CMK (cell line): Measurements from ENCODE around the gene ABI1.

ENCODE experiments used
- DNase-seq: peaks from one replicate; pipeline ENCODE4 v3.0.0-alpha.2; 2010; ENCODE audit warnings: low read depth

Gene ABI1

DNA sequence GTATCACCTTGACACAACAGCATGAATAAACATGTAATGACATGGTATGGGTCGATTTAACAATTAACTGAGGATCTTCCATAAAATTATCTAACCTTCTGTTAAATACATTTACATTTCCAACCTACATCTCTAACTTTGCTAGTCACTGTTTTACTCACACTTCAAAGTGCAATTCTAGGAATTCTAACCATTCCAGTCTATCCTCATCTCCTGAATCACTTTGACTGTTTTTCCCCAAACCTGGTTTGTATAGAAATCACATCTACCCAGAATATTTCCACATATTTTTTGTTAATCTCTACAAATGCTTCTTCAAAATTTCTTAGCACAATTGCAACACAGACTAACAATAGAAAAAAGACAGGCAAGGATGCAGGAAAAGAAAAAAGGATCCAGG is 6.2 kb downstream of the ABI1 start:
- no peak for DNase-seq

DNA sequence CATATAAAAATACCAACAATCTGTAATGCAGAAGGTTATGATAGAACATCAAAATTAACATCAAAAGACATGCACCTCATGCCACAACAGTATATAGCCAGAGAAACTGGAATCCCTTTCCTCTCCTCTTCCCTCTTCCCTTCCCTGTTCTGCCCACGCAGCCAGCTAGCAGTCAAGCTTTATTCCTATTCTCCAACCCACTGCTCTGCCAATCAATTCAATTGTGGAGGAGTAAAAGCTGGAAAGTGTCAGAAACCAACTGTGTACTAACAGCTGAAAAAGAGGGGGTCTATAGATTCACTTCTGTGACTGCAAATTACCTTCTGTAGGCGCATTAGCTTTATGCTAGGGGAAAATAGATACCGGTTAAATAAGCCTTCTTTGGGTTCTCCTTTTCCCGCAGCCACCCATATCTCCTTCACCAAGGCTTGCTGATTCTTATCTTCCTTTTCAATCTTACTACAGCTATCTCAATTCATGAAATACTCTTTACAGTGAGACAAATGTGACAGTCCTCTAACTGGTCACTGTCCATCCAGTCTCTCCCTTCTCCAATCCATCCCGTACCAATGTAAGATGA is 16.3 kb downstream of the ABI1 start:
- DNase-seq, result no peak

DNA sequence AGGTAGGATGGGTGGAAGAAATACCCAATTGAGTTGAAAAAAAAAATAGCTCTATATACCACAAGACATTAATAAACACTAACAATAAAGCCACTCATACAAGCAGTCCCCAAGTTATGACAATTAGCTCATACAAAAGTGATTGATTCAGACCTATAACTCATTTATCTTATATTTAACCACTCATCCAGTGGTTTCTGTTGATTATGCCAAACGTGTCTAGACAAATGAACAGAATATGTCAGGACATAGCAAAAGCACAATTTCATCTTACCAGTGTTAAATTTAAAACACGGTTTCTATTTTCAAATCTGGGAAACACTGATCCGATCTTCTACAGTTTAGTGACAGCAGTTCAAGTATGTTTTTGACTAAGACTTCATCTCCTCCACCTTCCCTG is 17.0 kb downstream of the ABI1 start:
- no peak for DNase-seq

DNA sequence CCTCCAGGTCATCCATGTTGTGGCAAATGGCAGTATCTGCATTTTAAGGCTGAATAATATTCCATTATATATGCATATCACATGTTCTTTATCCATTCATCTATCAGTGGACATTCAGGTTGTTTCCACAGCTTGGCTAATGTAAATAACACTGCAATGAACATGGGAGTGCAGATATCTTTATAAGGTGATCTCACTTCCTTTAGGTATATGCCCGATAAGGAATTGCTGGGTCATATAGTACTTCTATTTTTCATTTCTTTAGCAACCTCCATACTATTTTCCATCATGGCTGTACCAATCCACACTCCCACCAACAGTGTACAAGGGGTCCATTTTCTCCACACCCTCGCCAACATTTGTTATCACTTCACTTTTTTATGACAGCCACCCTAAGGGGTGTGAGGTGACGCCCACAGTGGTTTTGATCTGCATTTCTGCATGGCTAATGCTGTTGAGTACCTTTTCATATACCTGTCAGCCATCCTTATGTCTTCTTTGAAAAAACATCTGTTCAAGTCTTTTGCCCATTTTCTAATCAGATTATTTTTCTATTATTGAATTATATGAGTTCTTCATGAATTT is 18.9 kb downstream of the ABI1 start:
- no peak for DNase-seq

DNA sequence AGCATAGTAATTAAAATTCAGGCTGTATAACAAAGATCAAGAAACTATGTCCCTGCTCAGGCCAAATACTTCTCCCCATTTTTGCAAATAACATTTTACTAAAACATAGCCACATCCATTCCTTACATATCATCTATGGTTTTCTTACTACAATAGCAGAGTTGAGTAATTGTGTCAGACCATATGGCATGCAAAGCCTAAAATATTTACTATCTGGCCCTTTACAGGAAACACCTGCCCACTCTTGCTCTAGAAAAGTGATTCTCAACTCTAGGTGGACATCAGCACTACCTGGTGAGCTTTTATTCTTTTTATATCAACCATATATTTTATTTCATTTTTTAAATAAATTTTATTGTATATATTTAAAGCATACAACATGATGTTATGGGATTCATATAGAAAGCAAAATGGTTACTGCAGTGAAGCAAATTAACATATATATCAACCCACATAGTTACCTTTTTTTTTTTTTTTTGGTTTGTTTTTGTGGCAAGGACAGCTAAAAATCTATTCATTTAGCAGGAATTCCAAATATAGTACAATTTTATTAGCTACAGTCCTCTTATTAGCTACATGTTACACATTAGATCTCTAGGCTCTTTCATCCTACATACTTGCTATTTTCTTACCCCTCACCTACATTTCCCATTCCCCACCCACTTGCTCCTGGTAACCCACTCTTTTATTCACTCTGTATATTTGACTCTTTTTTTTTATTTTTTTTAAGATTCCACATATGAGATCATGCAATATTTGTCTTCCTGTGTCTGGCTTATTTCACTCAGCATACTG is 19.6 kb downstream of the ABI1 start:
- DNase-seq, result no peak

DNA sequence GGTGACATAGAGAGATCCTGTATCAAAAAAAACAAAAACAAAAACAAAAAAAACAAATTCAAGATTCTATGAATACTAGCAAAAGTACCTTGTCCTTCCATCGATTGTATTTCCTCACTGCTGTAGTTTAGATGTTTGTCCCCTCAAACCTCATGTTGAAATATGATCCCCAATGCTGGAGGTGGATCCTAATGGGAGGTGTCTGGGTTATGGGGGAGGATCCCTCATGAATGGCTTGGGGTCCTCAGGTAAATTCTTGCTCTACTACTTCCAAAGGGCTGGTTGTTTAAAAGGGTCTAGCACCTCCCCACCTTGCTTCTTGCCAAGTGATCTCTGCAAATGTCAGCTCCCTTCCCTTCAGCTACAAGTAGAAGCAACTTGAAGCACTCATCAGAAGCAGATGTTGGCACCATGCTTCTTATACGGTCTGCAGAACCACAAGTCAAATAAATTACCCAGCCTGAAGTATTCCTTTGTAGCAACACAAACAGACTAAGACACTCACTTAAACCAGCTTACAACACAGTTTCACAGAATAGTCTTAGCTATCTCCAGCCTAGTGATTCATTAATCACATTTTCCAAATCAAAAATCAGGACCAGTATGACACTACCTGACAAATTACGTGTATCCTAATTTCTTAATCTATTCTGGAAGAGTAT is 20.7 kb downstream of the ABI1 start:
- DNase-seq, result no peak

DNA sequence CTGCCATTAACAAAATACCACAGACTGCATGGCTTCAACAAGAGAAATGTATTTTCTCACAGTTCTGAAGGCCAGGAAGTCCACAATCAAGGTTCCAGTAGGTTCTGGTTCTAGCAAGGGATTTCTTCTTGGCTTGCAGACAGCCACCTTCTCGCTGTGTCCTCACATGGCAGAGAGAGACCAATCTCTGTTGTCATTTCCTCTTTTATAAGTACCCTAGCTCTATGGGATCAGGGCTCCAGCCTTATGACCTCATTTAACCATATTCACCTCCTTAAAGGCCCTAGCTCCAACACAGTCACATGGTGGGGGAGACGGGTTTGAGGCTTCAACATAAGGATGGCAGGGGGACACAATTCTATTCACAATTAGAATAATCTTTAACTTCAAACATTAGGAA is 23.6 kb downstream of the ABI1 start:
- no peak for DNase-seq

DNA sequence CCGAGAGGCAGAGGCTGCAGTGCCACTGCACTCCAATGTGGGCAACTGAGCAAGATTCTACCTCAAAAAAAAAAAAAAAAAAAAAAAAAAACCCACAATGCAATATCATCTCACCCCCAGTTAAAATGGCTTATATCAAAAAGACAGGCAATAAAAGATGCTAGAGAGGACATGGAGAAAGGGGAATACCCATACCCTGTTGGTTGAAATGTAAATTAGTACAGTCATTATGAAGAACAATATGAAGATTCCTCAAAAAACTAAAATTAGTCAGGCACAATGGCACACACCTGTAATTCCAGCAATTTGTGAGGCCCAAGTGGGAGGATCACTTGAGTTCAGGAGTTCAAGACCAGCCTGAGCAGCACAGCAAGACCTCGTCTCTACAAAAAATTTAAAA is 25.7 kb downstream of the ABI1 start:
- DNase-seq, result no peak

DNA sequence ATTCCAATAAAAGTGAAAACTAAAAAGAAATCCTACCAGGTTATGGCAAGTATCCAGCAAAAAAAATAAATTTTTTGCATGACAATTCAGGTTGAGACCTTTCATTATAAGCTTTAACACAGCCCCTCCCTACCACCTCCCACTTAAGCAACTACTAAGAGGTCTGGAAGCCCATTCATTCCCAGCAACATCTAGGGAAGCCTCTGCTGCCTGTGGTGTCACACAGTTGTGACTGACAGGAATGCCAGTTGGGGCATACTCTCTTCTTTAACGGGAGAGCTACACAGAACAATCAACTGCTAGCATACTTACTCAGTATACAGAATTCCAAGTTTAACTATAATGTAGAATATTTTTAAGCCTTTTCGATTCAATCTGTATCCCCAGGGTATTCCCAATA is 27.8 kb downstream of the ABI1 start:
- DNase-seq, result no peak

DNA sequence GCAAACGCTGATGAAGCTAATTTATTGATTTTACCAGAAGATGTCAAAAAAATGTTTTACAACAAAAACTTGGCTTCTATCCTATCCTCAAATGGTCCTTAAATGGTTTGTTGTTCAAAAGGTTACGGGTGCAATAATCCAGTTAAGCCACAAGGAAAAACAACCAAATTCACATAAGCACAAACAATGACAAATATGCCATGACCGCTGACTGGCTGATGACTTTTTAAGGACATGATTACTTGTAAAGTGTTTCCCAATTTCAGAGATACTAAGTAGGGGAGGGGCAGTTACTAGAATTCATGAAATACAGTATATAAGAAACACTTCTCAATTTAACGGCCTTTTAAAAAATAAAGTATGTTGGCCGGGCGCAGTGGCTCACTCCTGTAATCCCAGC is 28.8 kb downstream of the ABI1 start:
- DNase-seq, result no peak

DNA sequence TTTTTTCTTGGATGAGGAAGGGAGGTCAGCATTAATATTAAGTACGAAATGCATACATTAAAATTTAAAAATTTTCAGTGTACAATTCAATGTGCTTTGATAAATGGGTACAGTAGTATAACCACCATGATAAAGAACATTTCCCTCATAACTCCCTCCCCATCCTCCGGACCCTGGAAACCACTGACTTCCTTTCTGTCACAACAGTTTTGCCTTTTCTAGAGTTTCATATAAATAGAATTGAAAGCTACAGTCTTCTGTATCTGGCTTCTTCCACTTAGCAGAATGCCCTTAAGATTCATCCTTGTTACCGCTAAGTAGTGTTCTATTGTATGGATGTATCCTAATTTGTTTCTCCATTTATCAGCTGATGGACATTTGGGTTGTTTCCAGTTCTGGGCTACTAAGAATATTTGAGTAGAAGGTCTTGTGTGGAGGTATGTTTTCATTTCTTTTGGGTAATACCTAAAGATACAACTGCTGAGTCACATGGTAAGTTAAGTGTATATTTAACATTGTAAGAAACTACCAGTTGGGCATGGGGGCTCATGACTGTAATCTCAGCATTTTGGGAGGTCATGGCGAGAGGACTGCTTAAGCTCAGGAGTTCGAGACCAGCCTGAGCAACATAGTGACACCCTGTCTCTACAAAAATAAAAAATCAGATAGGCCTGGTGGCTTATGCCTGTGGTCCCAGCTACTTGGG is 30.8 kb downstream of the ABI1 start:
- DNase-seq, result no peak

DNA sequence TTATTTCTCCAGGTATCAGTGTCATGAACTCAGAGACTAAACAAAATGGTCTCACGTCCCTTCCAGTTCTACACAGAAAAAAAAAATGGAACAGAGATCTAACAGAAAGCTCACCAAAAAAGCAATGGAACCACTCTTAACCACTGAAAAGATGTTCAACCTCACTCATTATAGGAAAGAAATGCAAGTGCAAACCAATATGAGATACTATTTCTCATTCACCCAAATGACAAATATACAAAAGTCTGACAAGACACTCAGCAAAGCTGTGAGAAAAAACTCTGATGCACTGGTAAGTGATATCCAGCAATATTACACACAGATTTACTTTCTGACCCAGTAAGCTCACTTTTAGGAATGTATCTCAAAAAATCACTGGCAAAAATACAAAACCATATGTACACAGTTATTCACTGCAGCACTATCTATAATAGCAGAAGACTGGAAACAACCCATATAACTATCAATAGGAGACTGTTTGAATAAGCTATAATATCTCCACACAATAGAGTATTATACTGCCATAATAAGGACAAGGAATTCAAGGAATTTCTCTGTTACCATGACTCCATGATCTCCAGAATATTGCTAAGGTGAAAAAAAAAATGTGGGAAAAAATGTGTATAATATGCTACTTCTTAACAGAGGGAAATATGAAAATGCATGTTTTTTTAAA is 36.6 kb downstream of the ABI1 start:
- DNase-seq, result no peak

DNA sequence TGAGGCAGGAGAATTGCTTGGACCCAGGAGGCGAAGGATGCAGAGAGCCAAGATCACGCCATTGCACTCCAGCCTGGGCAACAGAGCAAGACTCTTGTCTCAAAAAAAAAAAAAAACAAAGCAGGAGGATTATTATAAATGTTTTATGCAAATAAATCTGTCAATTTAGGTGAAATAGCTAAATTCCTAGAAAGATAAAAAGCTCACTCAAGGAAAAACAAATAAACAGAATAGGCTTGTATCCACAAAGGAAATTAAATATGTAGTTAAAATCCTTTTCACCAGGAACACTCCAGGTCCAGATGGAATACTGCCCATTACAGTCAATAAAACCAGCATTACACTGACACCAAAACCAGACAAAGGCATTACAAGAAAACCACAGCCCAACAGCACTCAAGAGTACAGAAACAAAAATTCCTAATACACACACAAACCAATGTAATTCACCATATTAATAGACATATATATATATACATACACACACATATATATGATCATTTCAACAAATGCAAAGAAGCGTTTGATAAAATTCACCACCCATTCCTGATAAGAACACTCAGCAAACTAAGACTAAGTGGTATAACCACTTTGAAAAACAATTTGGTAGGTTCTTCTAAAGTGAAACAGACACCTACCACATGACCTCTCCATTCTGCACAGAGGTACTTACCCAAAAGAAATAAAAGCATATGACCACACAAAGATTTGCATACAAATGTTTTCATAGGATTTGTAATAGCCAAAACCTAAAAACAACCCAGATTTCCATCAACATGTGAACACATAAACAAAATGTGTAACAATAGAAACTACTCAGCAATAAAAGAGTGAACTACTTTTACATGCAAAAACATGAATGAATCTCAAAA is 38.8 kb downstream of the ABI1 start:
- no peak for DNase-seq

DNA sequence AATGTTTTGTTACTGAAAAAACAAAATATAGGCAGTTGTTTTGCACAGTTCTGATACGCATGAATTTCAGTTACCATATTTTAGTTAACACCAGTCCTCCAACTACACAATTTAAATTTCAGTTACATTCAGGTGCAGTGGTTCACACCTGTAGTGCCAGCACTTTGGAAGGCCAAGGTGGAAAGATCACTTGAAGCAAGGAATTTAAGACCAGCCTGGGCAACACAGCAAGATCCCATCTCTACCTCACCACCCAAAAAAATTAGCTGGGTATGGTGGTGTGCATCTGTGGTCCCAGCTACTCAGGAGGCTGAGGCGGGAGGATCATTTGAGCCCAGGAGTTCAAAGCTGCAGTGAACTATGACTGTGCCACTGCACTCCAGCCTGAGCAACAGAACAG is 45.3 kb downstream of the ABI1 start:
- DNase-seq, result no peak

DNA sequence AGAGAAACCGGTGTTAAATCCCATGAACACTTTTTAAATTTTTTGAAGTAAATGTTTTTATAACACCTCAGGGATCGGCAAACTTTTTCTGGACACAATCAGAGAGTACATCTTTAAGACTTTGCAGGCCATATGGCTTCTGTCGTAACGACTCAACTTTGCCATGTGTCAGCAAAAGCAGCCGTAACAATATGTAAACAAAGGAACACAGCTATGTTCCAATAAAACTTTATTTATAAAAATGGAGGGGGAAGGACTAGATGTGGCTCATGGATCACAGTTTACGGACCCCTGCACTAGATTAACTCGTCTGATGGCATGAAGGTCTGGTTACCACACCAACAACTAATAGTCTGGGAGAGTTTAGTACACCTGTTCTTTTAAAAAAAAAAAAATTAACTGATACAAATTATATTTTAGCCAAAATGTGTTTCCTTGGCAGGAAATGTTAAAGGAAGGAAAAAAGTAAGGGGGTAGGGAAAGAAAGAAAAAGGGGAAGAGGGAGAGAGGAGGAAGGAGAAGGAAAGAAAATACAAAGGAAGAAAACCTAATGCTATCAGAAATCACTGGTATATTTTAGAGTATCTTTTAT is 50.2 kb downstream of the ABI1 start:
- no peak for DNase-seq

DNA sequence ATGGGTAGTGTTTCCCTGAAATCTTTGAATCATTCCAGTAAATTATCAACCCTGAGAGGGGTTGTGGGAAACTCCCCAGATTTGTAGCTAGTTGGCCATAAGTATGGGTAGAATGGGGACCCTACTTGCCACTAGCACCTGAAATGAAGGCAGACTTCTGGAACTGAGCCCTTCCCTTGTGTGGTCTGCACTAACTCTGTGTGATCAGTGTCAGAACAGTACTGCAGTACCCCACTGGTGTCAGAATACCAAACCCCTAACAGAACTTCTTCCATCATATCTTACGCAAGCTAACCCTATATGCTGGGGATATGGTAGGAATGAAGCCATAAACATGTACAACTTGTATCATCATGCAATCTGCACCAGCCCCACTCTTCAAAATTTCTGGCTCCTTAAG is 50.8 kb downstream of the ABI1 start:
- DNase-seq, result no peak

DNA sequence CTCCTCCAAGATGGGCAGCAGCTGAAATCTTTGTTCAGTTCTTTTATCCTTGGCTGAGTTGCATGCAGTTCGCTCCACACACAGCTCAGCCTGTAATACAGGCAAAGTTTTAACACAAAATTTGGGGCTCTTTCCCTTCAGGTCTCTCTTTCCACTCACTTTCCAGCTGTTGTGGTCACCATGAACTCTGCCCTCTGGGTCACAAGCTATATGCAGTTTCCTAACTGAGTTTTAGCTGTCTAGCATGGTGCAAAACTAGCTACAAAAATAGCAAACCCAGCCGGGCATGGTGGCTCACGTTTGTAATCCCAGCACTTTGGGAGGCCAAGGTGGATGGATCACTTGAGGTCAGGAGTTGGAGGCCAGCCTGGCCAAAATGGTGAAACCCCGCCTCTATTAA is 53.2 kb downstream of the ABI1 start:
- DNase-seq, result no peak

DNA sequence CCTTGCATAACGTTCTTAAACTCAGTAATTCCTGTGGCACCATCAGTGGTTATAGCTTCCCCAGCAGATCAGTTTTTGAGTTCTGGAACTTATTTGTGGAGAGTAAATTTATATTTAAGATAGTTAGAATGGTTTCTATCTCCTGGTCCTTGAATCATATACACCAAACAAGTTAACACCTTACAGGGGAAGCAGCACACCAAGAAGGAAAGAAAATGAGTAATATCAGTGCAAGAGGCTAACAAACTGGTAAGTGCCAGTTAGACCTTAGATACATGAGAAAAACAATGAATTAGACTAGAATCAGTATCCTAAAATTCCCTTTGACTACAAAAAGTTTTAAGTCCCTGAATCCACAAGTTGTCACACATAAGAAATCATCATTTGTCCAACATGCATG is 54.2 kb downstream of the ABI1 start:
- DNase-seq, result no peak

DNA sequence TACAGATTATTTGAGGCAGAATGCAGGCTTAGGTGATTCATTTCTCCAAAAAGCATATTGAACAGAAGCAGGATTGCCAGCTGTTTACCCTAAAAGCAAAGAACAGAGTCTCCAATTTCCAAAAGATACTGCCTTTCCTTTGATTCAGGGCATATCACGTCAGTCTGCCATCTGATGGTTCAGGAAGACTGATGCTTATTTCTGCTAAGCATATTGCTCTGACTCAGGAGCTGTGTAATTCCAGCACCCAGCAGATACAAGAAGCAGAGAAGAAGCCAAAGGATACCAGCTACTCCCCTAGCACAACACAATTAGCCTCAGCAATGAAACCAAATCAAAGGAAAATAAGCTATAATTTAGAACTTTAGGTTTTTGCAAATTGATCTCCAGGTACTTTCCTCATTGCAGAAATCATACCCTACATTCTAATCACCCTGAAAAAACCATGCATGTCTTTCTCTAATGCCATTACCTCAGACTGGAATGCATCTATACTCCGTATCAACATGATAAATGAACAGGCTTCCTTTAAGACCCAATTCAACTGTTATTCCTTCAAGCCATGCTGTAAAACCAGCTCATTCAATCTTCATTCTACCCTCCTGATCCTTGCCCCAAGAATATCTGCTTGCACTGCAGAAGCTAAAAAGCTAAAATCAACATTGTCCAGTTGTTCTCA is 55.1 kb downstream of the ABI1 start:
- DNase-seq, result no peak
